ENCODE measurements around the gene CTDSPL.

The CTDSPL gene

GRCh38 chr3:37992271-37993066 lies 130.8 kb downstream of the CTDSPL start:
- DNase-seq = no peak

GRCh38 chr3:37993067-37993455 lies 131.4 kb downstream of the CTDSPL start:
- no peak for DNase-seq

- no peak for DNase-seq
Observed at GRCh38 chr3:37993460-37993819, 131.8 kb downstream of the CTDSPL start.

- DNase-seq = peak; percentile 27
Observed at GRCh38 chr3:37993820-37994638, 132.3 kb downstream of the CTDSPL start.

- no peak for DNase-seq
Observed at GRCh38 chr3:37994639-37994972, 132.9 kb downstream of the CTDSPL start.

GRCh38 chr3:37995652-37996641 lies 134.3 kb downstream of the CTDSPL start:
- no peak for DNase-seq

GRCh38 chr3:37996785-37997301 lies 135.2 kb downstream of the CTDSPL start:
- DNase-seq = peak; percentile 85

- DNase-seq = no peak
Observed at GRCh38 chr3:37997342-37997741, 135.7 kb downstream of the CTDSPL start.

- DNase-seq = no peak
Observed at GRCh38 chr3:37997791-37998370, 136.2 kb downstream of the CTDSPL start.

GRCh38 chr3:37999836-38000235 lies 138.2 kb downstream of the CTDSPL start:
- no peak for DNase-seq

- DNase-seq = no peak
Observed at GRCh38 chr3:38000242-38000916, 138.7 kb downstream of the CTDSPL start.

GRCh38 chr3:38000965-38001455 lies 139.3 kb downstream of the CTDSPL start:
- DNase-seq = no peak

GRCh38 chr3:38001456-38002081 lies 139.9 kb downstream of the CTDSPL start:
- DNase-seq = no peak

GRCh38 chr3:38002291-38002876 lies 140.7 kb downstream of the CTDSPL start:
- no peak for DNase-seq

- DNase-seq = no peak
Observed at GRCh38 chr3:38002940-38003339, 141.3 kb downstream of the CTDSPL start.

- no peak for DNase-seq
Observed at GRCh38 chr3:38003371-38003816, 141.7 kb downstream of the CTDSPL start.

- no peak for DNase-seq
Observed at GRCh38 chr3:38003817-38004414, 142.2 kb downstream of the CTDSPL start.

- DNase-seq = peak; percentile 11
Observed at GRCh38 chr3:38004415-38005075, 142.9 kb downstream of the CTDSPL start.
